WTC11 (cell line): ENCODE data around the gene SPATA6. TPM values are rescaled to one million over a fixed set of nuclear protein-coding genes. Genes with fewer than 3 reads are reported as not detected.

Experiments
- ATAC-seq: fragments of 200-7000 bp; cut with Tn5 transposase; 2 replicates; pipeline ENCODE4 v1.10.0; 2021; ENCODE audit warnings: mild to moderate bottlenecking, moderate library complexity
- CTCF ChIA-PET: fragments of 300-600 bp; sonication (Branson Sonifier 250); formaldehyde crosslinking; loops from one replicate; lab custom pipeline; 2021; ENCODE audit warnings: antibody characterized with exemption; lab: Charles Lee
- POLR2A ChIA-PET: fragments of 350-600 bp; sonication (Branson Sonifier 250); formaldehyde crosslinking; loops from one replicate; lab custom pipeline; 2021; ENCODE audit warnings: antibody characterized with exemption; lab: Charles Lee
- DNase-seq: peaks from one replicate; pipeline ENCODE4 v3.0.0; 2021; ENCODE audit warnings: low spot score
- H3K27ac Mint-ChIP-seq: 2 replicates; pipeline ENCODE4 v1.8.0; 2021; ENCODE audit warnings: mixed read lengths
- H3K27me3 Mint-ChIP-seq: 2 replicates; pipeline ENCODE4 v1.8.0; 2021; ENCODE audit warnings: low read depth, mild to moderate bottlenecking, moderate library complexity, mixed read lengths
- H3K36me3 Mint-ChIP-seq: 2 replicates; pipeline ENCODE4 v1.8.0; 2021; ENCODE audit warnings: mixed read lengths
- H3K4me1 Mint-ChIP-seq: 2 replicates; pipeline ENCODE4 v1.8.0; 2022; ENCODE audit warnings: mixed read lengths
- H3K4me3 Mint-ChIP-seq: 2 replicates; pipeline ENCODE4 v1.8.0; 2021; ENCODE audit warnings: mild to moderate bottlenecking, moderate library complexity, mixed read lengths
- H3K9me3 Mint-ChIP-seq: 2 replicates; pipeline ENCODE4 v1.8.0; 2021; ENCODE audit warnings: mixed read lengths
- CREM ChIP-seq: sonication (generic); formaldehyde crosslinking; IDR thresholded peaks from 2 replicates; pipeline ENCODE4 v1.8.1; 2022; ENCODE audit warnings: mild to moderate bottlenecking, missing genetic modification reagents, moderate library complexity
- ELF4 ChIP-seq: sonication (generic); formaldehyde crosslinking; IDR thresholded peaks from 2 replicates; pipeline ENCODE4 v1.8.1; 2022; ENCODE audit warnings: low read depth, mild to moderate bottlenecking, moderate library complexity, missing genetic modification reagents
- FOXK1 ChIP-seq: sonication (generic); formaldehyde crosslinking; IDR thresholded peaks from 2 replicates; pipeline ENCODE4 v1.8.0; 2022; ENCODE audit warnings: mild to moderate bottlenecking, moderate library complexity, missing genetic modification reagents
- JUN ChIP-seq: sonication (generic); formaldehyde crosslinking; IDR thresholded peaks from 2 replicates; pipeline ENCODE4 v1.8.0; 2023; ENCODE audit warnings: mild to moderate bottlenecking, missing genetic modification reagents
- MXD4 ChIP-seq: fragments of 250-450 bp; sonication (Bioruptor Pico); IDR thresholded peaks from 2 replicates; pipeline ENCODE4 v1.8.0; 2021; ENCODE audit warnings: mild to moderate bottlenecking, moderate library complexity, borderline replicate concordance
- NFATC4 ChIP-seq: fragments of 250-450 bp; sonication (Bioruptor Pico); IDR thresholded peaks from 2 replicates; pipeline ENCODE4 v1.9.0; 2021; ENCODE audit warnings: mild to moderate bottlenecking
- NFE2L1 ChIP-seq: sonication (generic); formaldehyde crosslinking; IDR thresholded peaks from 2 replicates; pipeline ENCODE4 v1.8.1; 2023; ENCODE audit warnings: missing genetic modification reagents
- NFYB ChIP-seq: sonication (generic); formaldehyde crosslinking; conservative IDR thresholded peaks from 2 replicates; pipeline ENCODE4 v1.8.0; 2022; ENCODE audit warnings: low read depth, missing genetic modification reagents
- RORB ChIP-seq: fragments of 250-450 bp; sonication (Bioruptor Pico); IDR thresholded peaks from 2 replicates; pipeline ENCODE4 v1.9.0; 2021; ENCODE audit warnings: mild to moderate bottlenecking
- SMAD3 ChIP-seq: sonication (generic); formaldehyde crosslinking; IDR thresholded peaks from 2 replicates; pipeline ENCODE4 v1.8.0; 2022; ENCODE audit warnings: missing genetic modification reagents, mild to moderate bottlenecking, borderline replicate concordance
- ZNF121 ChIP-seq: sonication (generic); formaldehyde crosslinking; IDR thresholded peaks from 2 replicates; pipeline ENCODE4 v1.8.0; 2023; ENCODE audit warnings: missing genetic modification reagents
- ZNF317 ChIP-seq: sonication (generic); formaldehyde crosslinking; IDR thresholded peaks from 2 replicates; pipeline ENCODE4 v1.8.1; 2023; ENCODE audit warnings: low read depth, mild to moderate bottlenecking, moderate library complexity, missing genetic modification reagents, borderline replicate concordance
- ZNF396 ChIP-seq: fragments of 250-450 bp; sonication (Bioruptor Pico); IDR thresholded peaks from 2 replicates; pipeline ENCODE4 v1.8.0; 2021; ENCODE audit warnings: mild to moderate bottlenecking, moderate library complexity, borderline replicate concordance
- ZNF416 ChIP-seq: fragments of 250-450 bp; sonication (Bioruptor Pico); IDR thresholded peaks from 2 replicates; pipeline ENCODE4 v1.9.0; 2021; ENCODE audit warnings: mild to moderate bottlenecking, inconsistent platforms
- ZNF425 ChIP-seq: fragments of 250-450 bp; sonication (Bioruptor Pico); conservative IDR thresholded peaks from 2 replicates; pipeline ENCODE4 v1.9.0; 2021; ENCODE audit warnings: mild to moderate bottlenecking
- ZNF512 ChIP-seq: sonication (generic); formaldehyde crosslinking; IDR thresholded peaks from 2 replicates; pipeline ENCODE4 v1.8.1; 2022; ENCODE audit warnings: missing genetic modification reagents, borderline replicate concordance
- total RNA-seq: library from RNA; stranded (reverse); gene quantifications from 3 replicates; pipeline ENCODE4 v1.2.3, GENCODE V29; 2021
- TF ChIP-seq, protein P1 (sequence below): sonication (generic); formaldehyde crosslinking; IDR thresholded peaks from 2 replicates; pipeline ENCODE4 v1.8.1; 2023; ENCODE audit warnings: mild to moderate bottlenecking, missing genetic modification reagents

Gene SPATA6
- total RNA-seq, 1 experiment from 2014 or later, result 17.7 TPM

DNA sequence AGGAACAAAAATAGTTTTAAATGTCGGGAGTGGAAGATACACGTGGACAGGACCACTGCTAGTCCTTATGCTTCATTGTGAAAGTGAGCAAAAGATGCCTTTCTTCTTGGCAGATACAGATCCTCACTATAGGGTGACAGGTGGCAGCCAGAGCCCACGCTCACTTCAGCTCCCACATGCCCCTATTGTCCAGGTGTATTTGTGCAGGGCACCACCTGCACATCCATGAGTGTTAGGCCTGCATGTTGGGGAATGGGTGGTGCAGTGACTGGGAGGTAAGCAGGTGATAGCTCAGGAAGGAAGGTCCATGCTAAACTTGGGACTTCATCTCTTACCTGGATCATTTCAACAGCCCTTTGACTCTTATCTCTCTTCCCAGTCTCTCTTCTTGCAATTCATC, 222.1 kb downstream of the SPATA6 start:
- no peaks in the 10 kb centered on the region; the same call in 1 of the 2 replicates for H3K27me3 Mint-ChIP-seq
- no peaks in the 10 kb centered on the region for H3K9me3 Mint-ChIP-seq
- H3K36me3 Mint-ChIP-seq, result no peaks in the 10 kb centered on the region
- peaks cover 8% of the 10 kb centered on the region for H3K4me1 Mint-ChIP-seq
- DNase-seq (peak; percentile 36), ATAC-seq (peak; percentile 95)
- H3K27ac Mint-ChIP-seq, result no peak overlapping the region
- TF ChIP-seq, protein P1, sequence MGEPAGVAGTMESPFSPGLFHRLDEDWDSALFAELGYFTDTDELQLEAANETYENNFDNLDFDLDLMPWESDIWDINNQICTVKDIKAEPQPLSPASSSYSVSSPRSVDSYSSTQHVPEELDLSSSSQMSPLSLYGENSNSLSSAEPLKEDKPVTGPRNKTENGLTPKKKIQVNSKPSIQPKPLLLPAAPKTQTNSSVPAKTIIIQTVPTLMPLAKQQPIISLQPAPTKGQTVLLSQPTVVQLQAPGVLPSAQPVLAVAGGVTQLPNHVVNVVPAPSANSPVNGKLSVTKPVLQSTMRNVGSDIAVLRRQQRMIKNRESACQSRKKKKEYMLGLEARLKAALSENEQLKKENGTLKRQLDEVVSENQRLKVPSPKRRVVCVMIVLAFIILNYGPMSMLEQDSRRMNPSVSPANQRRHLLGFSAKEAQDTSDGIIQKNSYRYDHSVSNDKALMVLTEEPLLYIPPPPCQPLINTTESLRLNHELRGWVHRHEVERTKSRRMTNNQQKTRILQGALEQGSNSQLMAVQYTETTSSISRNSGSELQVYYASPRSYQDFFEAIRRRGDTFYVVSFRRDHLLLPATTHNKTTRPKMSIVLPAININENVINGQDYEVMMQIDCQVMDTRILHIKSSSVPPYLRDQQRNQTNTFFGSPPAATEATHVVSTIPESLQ (CRISPR knock-in tag), result no peak
- TF ChIP-seq RORB (CRISPR knock-in tag) (no peak), ZNF317 (CRISPR knock-in tag) (no peak), ZNF121 (CRISPR knock-in tag) (no peak)
- ChIA-PET POLR2A (no interaction called here), CTCF (interaction anchor here (0.8 to 1.1 kb wide), 6 partner anchors 11 to 280 kb away, joined by 3 to 4 read pairs (median 3); no protein-coding TSS in a partner anchor)
- no peak overlapping the region for H3K4me3 Mint-ChIP-seq

- DNase-seq (no peak), ATAC-seq (no peak)
- CTCF ChIA-PET, result no interaction called here
- TF ChIP-seq ZNF416 (CRISPR knock-in tag), result no peak
- no peak for TF ChIP-seq CREM (CRISPR knock-in tag)
- no peak for TF ChIP-seq NFATC4
- TF ChIP-seq ZNF425, result no peak
- TF ChIP-seq MXD4 (CRISPR knock-in tag), result no peak
- TF ChIP-seq SMAD3, result no peak
- TF ChIP-seq ELF4, result no peak
- TF ChIP-seq ZNF512 (CRISPR knock-in tag), result no peak
- TF ChIP-seq NFE2L1 (CRISPR knock-in tag), result no peak
- TF ChIP-seq ZNF396 (CRISPR knock-in tag), result no peak
- TF ChIP-seq FOXK1, result no peak
- TF ChIP-seq, protein P1 (CRISPR knock-in tag), result no peak
- TF ChIP-seq JUN (CRISPR knock-in tag), result no peak
- TF ChIP-seq NFYB (CRISPR knock-in tag), result no peak
- H3K9me3 Mint-ChIP-seq, result no peaks in the 10 kb centered on the region
- no peak overlapping the region for H3K4me3 Mint-ChIP-seq
- no peaks in the 10 kb centered on the region; the same call in 1 of the 2 replicates for H3K27me3 Mint-ChIP-seq
- H3K4me1 Mint-ChIP-seq, result peaks cover 8% of the 10 kb centered on the region
- no peaks in the 10 kb centered on the region for H3K36me3 Mint-ChIP-seq
- H3K27ac Mint-ChIP-seq, result no peak overlapping the region
- POLR2A ChIA-PET, result no interaction called here
Observed at GRCh38 chr1:48248356-48248755, 223.6 kb downstream of the SPATA6 start.
